HG03354 (cell line): ENCODE measurements around the gene TMEM161A.
"Not testable (repeated sequence)": the region's sequence is repeated elsewhere in the genome, so short reads cannot be mapped to it uniquely, and the experiment has no call there.

ENCODE experiments used
- ATAC-seq: cut with Tn5 transposase; IDR thresholded peaks from one replicate; pipeline ENCODE4 v1.9.1; 2021; ENCODE audit warnings: mild to moderate bottlenecking; ENCODE audit not compliant: unreplicated experiment, poor library complexity, severe bottlenecking

TMEM161A gene

GRCh38 chr19:19131989-19132388 is 6.3 kb downstream of the TMEM161A start:
- ATAC-seq: no peak

GRCh38 chr19:19126102-19126501 is 12.2 kb downstream of the TMEM161A start:
- ATAC-seq: no peak

GRCh38 chr19:19123386-19123785 is 14.9 kb downstream of the TMEM161A start:
- no peak for ATAC-seq

- ATAC-seq: no peak
These were observed 15.4 kb downstream of the TMEM161A start for GRCh38 chr19:19122902-19123301.

- ATAC-seq: no peak
These were observed 16.9 kb downstream of the TMEM161A start for GRCh38 chr19:19121371-19121770.

- ATAC-seq: no peak
These were observed 17.7 kb downstream of the TMEM161A start for GRCh38 chr19:19120308-19121231.

- ATAC-seq: no peak
These were observed 18.7 kb downstream of the TMEM161A start for GRCh38 chr19:19119325-19120237.

- ATAC-seq: no peak
These were observed 22.3 kb downstream of the TMEM161A start for GRCh38 chr19:19115954-19116353.

- no peak for ATAC-seq
These were observed 25.1 kb downstream of the TMEM161A start for GRCh38 chr19:19113040-19113626.

GRCh38 chr19:19111967-19112580 is 26.2 kb downstream of the TMEM161A start:
- no peak for ATAC-seq

GRCh38 chr19:19111136-19111835 is 27.0 kb downstream of the TMEM161A start:
- no peak for ATAC-seq

GRCh38 chr19:19110410-19111135 is 27.7 kb downstream of the TMEM161A start:
- ATAC-seq: no peak

- no peak for ATAC-seq
These were observed 28.7 kb downstream of the TMEM161A start for GRCh38 chr19:19109601-19110000.

GRCh38 chr19:19107654-19108053 is 30.6 kb downstream of the TMEM161A start:
- no peak for ATAC-seq

- ATAC-seq: not testable (repeated sequence)
These were observed 31.3 kb downstream of the TMEM161A start for GRCh38 chr19:19106938-19107337.

GRCh38 chr19:19106056-19106551 is 32.2 kb downstream of the TMEM161A start:
- no peak for ATAC-seq

GRCh38 chr19:19105365-19106055 is 32.8 kb downstream of the TMEM161A start:
- ATAC-seq: no peak

- no peak for ATAC-seq
These were observed 35.1 kb downstream of the TMEM161A start for GRCh38 chr19:19103167-19103566.
